ENCODE measurements around the gene MRPL46.

DNA sequence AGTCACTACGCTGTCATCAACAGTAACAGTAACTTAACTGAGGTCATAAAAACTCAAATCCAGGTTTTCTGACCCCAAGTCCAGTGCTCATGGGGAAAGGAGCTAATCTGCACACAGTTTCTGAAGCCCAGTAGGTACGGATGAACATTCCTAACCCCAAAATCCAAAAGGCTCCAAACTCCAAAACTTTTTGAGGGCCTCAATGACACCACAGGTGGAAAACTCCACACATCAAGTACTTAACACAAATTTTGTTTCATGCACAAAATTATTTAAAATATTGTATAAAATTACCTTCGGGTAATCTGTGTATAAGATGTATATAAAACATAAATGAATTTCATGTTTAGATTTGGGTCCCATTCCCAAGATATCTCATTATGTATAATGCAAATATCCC is 10.5 kb downstream of the MRPL46 start:
- TF ChIP-seq POLR2AphosphoS5 (IDR thresholded peaks at IDR 0.05) (no peak), POLR2A (IDR thresholded peaks at IDR 0.05) (no peak)

All from stomach (tissue), 4 donors.